Measurements from ENCODE around the gene GNL3L. TPM values are rescaled to one million over a fixed set of nuclear protein-coding genes. Genes with fewer than 3 reads are reported as not detected.
"Not testable (repeated sequence)": the region's sequence is repeated elsewhere in the genome, so short reads cannot be mapped to it uniquely, and the experiment has no call there.

The GNL3L gene
- total and polyA plus RNA-seq, 2 donors from 2014 or later, result 2.5 to 45.0 TPM

DNA sequence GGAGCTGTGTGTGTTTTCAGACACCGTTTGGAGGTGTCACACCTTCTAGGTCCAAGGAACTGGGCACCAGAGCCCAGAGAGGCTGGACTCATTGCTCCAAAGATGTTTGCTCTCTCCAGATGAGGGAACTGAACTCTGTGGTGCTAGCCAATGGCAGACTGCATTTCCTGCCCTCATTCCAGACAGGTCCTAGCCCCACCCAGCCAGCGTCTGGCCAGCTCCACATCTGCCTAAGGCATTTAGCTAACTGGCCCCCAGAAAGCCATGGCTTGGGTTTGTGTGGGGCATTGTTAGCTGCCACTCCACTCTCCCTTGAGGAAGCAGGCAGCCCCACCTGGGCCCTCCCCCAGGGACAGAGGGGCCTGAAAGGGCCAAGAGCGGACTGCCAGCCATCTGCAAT, 45.4 kb upstream of the GNL3L start:
- Histone ChIP-seq H3K4me1 (ENCODE audit: control insufficient read depth in 2 of 3, insufficient read depth in 2 of 3, low read depth in 1 of 3, low read length in 3 of 3) (peaks cover 0 to 6% (median 0%) of the 10 kb centered on the region in 3 donors), H3K9ac (ENCODE audit: low read length in 3 of 3) (no peak overlapping the region), H3K36me3 (ENCODE audit: control insufficient read depth in 2 of 3, insufficient read depth in 3 of 3, low read length in 3 of 3) (no peaks in the 10 kb centered on the region), H3K27me3 (ENCODE audit: control insufficient read depth, insufficient read depth, low read length) (no peaks in the 10 kb centered on the region), H3K27ac (ENCODE audit: low read depth in 2 of 2, low read length in 2 of 2) (no peak overlapping the region), H3K9me3 (ENCODE audit: control insufficient read depth in 2 of 3, insufficient read depth in 1 of 3, low read length in 3 of 3) (no peaks in the 10 kb centered on the region), H3K4me3 (ENCODE audit: low read length in 3 of 3) (no peak overlapping the region)
- no peak for DNase-seq
- FAIRE-seq, result no peak
- TF ChIP-seq, protein P1, sequence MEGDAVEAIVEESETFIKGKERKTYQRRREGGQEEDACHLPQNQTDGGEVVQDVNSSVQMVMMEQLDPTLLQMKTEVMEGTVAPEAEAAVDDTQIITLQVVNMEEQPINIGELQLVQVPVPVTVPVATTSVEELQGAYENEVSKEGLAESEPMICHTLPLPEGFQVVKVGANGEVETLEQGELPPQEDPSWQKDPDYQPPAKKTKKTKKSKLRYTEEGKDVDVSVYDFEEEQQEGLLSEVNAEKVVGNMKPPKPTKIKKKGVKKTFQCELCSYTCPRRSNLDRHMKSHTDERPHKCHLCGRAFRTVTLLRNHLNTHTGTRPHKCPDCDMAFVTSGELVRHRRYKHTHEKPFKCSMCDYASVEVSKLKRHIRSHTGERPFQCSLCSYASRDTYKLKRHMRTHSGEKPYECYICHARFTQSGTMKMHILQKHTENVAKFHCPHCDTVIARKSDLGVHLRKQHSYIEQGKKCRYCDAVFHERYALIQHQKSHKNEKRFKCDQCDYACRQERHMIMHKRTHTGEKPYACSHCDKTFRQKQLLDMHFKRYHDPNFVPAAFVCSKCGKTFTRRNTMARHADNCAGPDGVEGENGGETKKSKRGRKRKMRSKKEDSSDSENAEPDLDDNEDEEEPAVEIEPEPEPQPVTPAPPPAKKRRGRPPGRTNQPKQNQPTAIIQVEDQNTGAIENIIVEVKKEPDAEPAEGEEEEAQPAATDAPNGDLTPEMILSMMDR (IDR thresholded peaks at IDR 0.05; ENCODE audit: borderline replicate concordance, extremely low read depth, insufficient read depth), result no peak
- intact Hi-C loops (cut with DNase I), result no loop called here

DNA sequence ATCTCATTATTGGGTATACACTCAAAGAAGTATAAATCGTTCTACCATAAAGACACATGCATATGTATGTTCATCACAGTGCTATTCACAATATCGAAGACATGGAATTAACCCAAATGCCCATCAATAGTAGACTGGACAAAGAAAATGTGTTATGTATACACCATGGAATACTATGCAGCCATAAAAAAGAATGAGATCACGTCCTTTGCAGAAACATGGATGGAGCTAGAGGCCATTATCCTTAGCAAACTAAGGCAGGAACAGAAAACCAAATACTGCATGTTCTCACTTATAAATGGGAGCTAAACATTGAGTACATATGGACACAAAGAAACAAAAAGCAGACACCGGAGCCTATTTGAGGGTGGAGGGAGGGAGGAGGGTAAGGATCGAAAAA, 40.2 kb upstream of the GNL3L start:
- intact Hi-C loops (cut with DNase I); H3K4me3 ChIP-seq (ENCODE audit: low read length in 3 of 3); H3K27me3 ChIP-seq (ENCODE audit: control insufficient read depth, insufficient read depth, low read length); DNase-seq; H3K36me3 ChIP-seq (ENCODE audit: control insufficient read depth in 2 of 3, insufficient read depth in 3 of 3, low read length in 3 of 3); H3K9ac ChIP-seq (ENCODE audit: low read length in 3 of 3); H3K4me1 ChIP-seq (ENCODE audit: control insufficient read depth in 2 of 3, insufficient read depth in 2 of 3, low read depth in 1 of 3, low read length in 3 of 3); H3K27ac ChIP-seq (ENCODE audit: low read depth in 2 of 2, low read length in 2 of 2); FAIRE-seq; H3K9me3 ChIP-seq (ENCODE audit: control insufficient read depth in 2 of 3, insufficient read depth in 1 of 3, low read length in 3 of 3): not testable (repeated sequence)

DNA sequence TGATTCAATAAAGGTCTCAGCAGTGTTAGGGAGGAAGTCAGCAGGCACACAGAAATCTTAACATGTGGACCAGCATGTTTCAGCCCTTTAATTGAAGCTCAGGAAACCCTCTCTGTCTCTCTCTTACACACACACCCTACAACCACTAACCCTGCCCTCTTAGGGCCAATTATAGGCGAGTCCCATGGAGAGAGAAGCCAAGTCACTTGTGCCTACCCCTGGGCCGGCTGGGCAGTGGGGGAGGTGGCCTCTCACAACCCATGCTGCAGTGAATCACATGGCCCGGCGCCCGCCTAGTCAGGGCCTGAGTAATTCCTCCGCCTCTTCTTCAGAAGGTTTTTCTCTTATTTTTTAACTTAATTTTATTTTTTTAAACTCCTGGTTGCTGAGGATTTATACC, 37.7 kb upstream of the GNL3L start:
- Histone ChIP-seq H3K27ac (ENCODE audit: low read depth in 2 of 2, low read length in 2 of 2) (no peak overlapping the region), H3K27me3 (ENCODE audit: control insufficient read depth, insufficient read depth, low read length) (no peaks in the 10 kb centered on the region), H3K9me3 (ENCODE audit: control insufficient read depth in 2 of 3, insufficient read depth in 1 of 3, low read length in 3 of 3) (no peaks in the 10 kb centered on the region), H3K4me1 (ENCODE audit: control insufficient read depth in 2 of 3, insufficient read depth in 2 of 3, low read depth in 1 of 3, low read length in 3 of 3) (peaks cover 0 to 5% (median 0%) of the 10 kb centered on the region in 3 donors), H3K4me3 (ENCODE audit: low read length in 3 of 3) (no peak overlapping the region), H3K36me3 (ENCODE audit: control insufficient read depth in 2 of 3, insufficient read depth in 3 of 3, low read length in 3 of 3) (no peaks in the 10 kb centered on the region), H3K9ac (ENCODE audit: low read length in 3 of 3) (no peak overlapping the region)
- FAIRE-seq (no peak), DNase-seq (peak in 1 of 5 donors; percentile 72)
- intact Hi-C loops (cut with DNase I), result no loop called here
- TF ChIP-seq, protein P1 (IDR thresholded peaks at IDR 0.05; ENCODE audit: borderline replicate concordance, extremely low read depth, insufficient read depth), result no peak

DNA sequence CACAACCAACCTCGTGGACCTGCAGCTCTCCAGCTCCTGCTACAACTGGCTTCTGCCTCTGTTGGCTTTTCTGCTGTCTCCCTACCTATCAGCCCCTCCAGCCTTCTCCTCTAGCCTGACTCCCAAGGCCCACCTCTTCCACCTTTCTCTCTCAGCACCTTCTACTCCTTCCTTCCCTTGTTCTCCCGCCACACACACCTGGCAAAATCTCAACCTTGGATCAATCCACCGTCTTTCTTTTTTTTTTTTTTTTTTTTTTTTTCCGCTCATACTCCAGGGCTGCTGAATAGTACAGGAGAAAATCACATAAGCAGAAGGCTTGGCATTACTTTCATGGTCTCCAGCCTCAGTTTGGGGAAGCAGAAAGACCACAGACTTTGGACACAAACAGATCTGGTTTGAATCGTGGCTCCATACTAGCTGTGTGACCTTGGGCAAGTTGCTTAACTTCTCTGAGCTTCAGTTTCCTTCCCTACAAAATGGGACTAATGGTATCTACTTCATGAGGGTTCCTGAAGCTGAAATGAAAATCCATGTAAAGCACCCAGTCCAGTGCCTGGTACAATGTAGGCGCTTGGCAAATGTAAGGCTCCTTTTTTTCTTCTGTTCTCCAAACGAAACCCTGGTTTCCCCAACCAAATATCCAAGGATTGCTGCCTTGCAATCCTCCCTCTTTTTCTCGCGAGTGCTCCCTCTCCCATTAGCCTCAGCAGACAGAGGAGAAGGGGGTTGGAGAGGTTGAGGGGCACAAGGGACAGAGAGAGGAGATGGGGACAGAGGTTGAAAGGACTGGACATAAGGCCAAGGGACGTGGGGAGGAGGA, 35.6 kb upstream of the GNL3L start:
- H3K27ac ChIP-seq (ENCODE audit: low read depth in 2 of 2, low read length in 2 of 2), result no peak overlapping the region
- H3K4me3 ChIP-seq (ENCODE audit: low read length in 3 of 3), result peak overlapping the region; percentile 59 to 70 (median 65)

More for the DNA sequence above, 35.6 kb upstream of the GNL3L start:
- peak in 1 of 5 donors; percentile 38 for DNase-seq
- H3K4me1 ChIP-seq (ENCODE audit: control insufficient read depth in 2 of 3, insufficient read depth in 2 of 3, low read depth in 1 of 3, low read length in 3 of 3), result peaks cover 0 to 5% (median 0%) of the 10 kb centered on the region in 3 donors
- H3K36me3 ChIP-seq (ENCODE audit: control insufficient read depth in 2 of 3, insufficient read depth in 3 of 3, low read length in 3 of 3), result no peaks in the 10 kb centered on the region
- H3K27me3 ChIP-seq (ENCODE audit: control insufficient read depth, insufficient read depth, low read length), result no peaks in the 10 kb centered on the region
- intact Hi-C loops (cut with DNase I), result no loop called here
- FAIRE-seq, result no peak
- peak overlapping the region; percentile 6 to 62 (median 26) for H3K9ac ChIP-seq (ENCODE audit: low read length in 3 of 3)
- no peaks in the 10 kb centered on the region for H3K9me3 ChIP-seq (ENCODE audit: control insufficient read depth in 2 of 3, insufficient read depth in 1 of 3, low read length in 3 of 3)
- TF ChIP-seq, protein P1 (IDR thresholded peaks at IDR 0.05; ENCODE audit: borderline replicate concordance, extremely low read depth, insufficient read depth), result no peak

Measured in kidney (tissue), 14 donors.